ENCODE data around the gene CBX4.
A peak's percentile ranks its signal among the peaks of the same experiment; 100 is the strongest.

Gene CBX4

GRCh38 chr17:79839356-79840268 is at the start of gene CBX4:
Gene CBX4, minus strand, starts transcription at chr17:79839440. Its CDS starts 189 bp downstream, at chr17:79839251.
- peak; percentile 79 for DNase-seq (ENCODE audit: low read depth in 2 of 2)

DNA sequence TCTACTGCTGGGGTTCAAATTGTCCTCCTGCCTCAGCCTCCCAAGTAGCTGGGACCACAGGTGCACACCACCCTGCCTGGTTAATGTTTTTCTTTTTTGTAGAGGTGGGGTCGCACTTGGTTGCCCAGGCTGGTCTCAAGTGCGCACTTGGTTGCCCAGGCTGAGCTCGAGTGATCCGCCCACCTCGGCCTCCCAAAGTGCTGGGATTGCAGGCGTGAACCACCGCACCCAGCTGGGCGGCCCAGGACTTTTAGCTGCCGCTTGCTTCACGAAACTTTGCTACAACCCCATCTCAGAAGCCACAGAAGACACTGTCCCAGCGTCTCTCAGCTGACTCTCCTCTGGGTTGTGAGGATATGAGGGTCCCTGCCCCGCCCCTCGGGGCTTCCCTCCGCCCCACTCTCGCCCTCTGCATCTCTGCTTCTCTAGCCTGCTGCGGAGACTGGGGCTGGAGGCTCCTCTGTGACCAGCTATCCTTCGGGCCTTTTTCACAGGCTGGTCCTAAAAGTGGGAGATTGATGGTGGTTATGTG is 48.8 kb upstream of the CBX4 start:
- DNase-seq (ENCODE audit: low read depth in 2 of 2), result no peak

- no peak for DNase-seq (ENCODE audit: low read depth in 2 of 2)
Measured at GRCh38 chr17:79887451-79887991, 48.3 kb upstream of the CBX4 start.

- DNase-seq (ENCODE audit: low read depth in 2 of 2), result no peak
Measured at GRCh38 chr17:79883202-79883601, 44.0 kb upstream of the CBX4 start.

GRCh38 chr17:79878329-79878947 is 39.2 kb upstream of the CBX4 start:
- DNase-seq (ENCODE audit: low read depth in 2 of 2), result no peak

DNA sequence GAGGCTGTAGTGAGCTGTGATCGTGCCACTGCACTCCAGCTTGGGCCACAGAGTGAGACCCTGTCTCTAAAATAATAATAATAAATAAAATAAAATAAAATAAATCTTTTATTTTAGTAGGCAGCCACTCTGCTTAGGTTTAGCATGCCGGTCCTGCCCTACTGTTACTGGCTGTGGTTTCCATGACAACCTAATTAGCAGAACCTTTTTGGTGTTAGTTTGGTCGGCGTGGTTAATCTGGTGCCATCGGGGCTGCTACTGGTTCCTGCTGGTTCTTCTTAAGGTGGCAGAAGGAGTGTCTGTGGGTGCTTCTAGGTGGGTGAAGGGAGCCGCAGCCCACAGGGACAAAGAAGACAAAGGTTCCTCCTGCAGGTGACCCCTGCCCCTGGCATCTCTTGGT is 37.8 kb upstream of the CBX4 start:
- no peak for DNase-seq (ENCODE audit: low read depth in 2 of 2)

DNA sequence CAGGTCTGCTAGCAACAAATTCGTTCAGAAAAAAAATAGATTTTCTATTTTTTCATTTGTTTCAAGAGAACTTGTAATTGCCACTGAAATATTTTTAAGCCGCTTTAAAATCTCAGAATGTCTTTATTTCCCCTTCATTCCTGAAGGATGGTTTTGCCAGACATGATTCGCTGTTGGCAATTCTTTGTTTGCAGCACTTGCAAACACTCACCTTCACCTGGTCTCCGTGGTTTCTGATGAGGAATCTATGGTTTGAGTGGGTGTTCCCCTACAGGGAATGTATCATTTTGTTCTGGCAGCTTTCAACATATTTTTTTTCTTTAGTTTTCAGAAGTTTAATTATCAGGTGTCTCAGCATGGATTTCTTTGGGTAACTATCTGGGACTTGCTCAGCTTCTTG is 36.3 kb upstream of the CBX4 start:
- no peak for DNase-seq (ENCODE audit: low read depth in 2 of 2)

- no peak for DNase-seq (ENCODE audit: low read depth in 2 of 2)
Measured at GRCh38 chr17:79874329-79874981, 35.2 kb upstream of the CBX4 start.

- no peak for DNase-seq (ENCODE audit: low read depth in 2 of 2)
Measured at GRCh38 chr17:79873583-79873982, 34.3 kb upstream of the CBX4 start.

- no peak for DNase-seq (ENCODE audit: low read depth in 2 of 2)
Measured at GRCh38 chr17:79872762-79873161, 33.5 kb upstream of the CBX4 start.

- DNase-seq (ENCODE audit: low read depth in 2 of 2), result no peak
Measured at GRCh38 chr17:79871131-79871530, 31.9 kb upstream of the CBX4 start.

- DNase-seq (ENCODE audit: low read depth in 2 of 2), result no peak
Measured at GRCh38 chr17:79870540-79870939, 31.3 kb upstream of the CBX4 start.

GRCh38 chr17:79866791-79867518 is 27.7 kb upstream of the CBX4 start:
- DNase-seq (ENCODE audit: low read depth in 2 of 2), result no peak

DNA sequence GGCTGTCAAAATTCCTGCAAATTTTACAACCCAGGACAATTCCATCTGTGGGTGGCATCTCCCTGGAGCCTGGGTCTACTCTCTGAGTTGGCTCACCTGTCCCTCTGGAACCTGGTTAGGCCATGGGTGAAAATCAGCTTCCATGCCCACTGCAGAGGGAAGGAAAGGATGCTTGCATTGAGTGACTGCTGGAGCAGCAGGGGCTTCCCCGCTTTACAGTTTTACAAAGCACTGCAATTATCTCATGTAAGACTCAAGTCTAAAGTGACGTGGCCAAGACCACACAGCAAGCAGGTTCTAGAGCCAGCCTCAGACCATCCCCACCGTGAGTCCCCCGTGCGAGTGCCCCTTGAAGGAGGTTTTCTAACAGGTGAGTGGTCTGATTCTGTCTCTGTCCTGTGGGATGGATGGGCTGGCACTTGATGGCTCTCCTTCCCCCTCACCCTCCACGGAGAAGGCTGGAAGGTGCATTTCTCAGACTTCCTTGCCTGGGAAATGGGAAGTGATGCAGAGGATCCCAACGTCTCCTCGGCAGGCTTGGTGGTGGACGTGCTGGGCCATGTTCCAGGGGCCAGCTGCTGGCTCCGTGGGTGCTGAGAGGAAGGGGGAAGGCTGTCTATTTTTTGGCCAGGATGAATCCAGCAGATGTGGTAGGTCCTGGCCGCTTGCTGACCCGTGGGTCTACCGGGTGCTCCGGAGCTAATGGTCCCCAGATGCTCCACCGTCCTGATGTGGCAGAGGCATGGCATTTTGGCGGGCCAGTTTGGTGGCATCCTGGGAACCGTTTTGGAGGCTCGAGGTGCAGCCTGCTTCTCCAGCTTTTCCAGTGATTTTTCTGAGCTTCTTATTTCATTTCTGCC is 26.3 kb upstream of the CBX4 start:
- DNase-seq (ENCODE audit: low read depth in 2 of 2), result no peak

DNA sequence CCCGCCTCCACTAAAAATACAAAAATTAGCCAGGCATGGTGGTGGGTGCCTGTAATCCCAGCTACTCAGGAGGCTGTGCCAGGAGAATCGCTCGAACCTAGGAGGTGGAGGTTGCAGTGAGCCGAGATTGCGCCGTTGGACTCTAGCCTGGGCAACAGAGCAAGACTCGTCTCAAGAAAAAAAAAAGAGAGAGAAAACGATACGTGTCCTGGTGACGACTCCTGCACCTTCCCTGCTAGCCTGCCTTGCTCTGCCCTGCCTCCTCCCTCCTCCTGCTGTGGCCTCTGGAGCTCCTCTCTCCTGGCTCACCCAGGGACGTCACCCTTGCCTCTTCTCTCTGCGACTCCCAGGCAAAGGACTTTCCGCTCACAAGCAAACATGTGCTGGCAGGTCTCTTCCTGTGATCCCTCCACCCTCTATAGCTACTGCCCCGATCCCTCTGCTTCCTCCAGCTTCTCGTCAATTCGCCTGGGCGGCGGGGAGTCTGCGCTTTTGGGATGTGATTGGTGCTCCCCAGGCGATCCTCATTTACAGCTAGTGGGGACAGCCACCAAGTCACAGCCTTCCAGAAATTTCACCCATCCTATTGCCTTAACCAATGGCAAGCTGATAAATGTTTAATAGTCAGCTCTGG is 25.5 kb upstream of the CBX4 start:
- DNase-seq (ENCODE audit: low read depth in 2 of 2), result no peak

GRCh38 chr17:79864147-79864546 is 24.9 kb upstream of the CBX4 start:
- no peak for DNase-seq (ENCODE audit: low read depth in 2 of 2)

DNA sequence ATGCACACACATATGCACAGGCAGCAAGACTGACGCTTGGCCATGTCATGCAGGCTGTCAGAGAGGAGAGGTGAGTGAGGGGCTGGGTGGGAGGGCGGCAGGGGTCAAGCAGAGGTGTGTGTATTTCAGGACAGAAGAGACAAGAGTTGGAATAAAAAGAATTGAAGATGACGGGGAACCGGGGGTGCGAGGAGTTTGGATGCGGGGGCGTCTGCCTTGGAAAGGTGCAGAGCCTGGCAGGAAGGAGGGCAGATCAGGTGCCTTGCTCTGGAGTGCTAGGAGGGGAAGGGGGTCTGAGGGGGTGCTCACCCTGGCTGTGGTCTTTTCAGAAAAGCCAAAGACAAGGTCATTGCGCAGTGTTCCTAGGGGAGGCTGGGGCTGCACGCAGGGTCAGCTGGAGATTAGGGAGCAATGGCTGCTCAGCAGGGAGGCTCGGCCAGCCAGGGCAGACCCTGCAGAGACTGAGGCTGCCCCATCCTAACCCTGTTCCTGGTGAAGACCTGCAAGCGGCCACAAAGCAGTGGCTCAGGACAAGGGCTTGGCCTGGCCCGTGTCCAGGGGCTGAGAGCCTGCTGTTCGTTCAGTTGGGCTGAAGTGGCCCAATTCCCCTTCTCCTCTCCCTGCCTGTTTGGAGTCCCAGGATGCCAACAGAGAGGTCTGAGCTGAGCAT is 23.7 kb upstream of the CBX4 start:
- DNase-seq (ENCODE audit: low read depth in 2 of 2), result no peak

GRCh38 chr17:79862238-79862637 is 23.0 kb upstream of the CBX4 start:
- no peak for DNase-seq (ENCODE audit: low read depth in 2 of 2)

DNA sequence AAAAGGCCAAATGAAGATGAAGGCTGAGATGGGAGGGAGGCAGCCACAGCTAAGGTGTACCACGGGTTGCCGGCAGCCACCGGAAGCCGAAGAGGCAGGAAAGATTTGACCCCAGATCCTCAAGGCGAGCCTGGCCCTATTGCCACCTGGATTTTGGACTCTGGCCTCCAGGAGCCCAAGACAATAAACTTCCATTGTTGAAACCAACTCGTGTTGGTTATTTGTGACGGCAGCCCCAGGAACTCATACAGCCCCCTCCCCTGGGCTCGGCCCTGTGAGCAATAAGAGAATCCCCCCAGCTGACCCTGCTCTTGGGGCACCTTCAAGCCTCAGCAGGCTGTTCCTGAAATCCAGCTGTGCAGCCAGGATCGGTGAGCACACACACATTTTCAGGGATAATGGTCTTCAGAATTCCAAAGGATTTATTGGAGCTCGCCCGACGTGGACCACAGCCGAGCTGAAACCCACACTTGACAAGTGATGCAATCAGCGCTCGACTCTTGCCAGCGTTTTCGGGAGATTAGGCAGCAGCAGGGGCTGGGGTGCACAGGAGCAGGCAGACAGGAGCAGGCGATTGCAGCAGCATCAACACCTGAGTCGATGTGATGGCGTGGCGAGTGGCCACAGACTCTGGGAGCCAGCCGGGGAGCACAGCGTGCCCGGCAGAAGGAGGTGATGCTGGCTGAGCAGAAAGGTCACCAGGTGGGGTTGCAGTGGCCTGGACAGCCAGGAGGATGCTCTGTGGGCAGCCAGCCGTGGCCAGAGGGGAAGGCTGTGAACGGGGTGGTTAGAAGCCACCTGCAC is 22.4 kb upstream of the CBX4 start:
- no peak for DNase-seq (ENCODE audit: low read depth in 2 of 2)
